Activated CD8-positive, alpha-beta T cell treated with anti-CD3 and anti-CD28 coated beads, Interleukin-2, amount 10 ng/mL, durations not matched to agents 7 days and 5 days (primary cell): ENCODE results near the gene UNC13D. TPM values are rescaled to one million over a fixed set of nuclear protein-coding genes. Genes with fewer than 3 reads are reported as not detected.
A peak's percentile ranks its signal among the peaks of the same experiment; 100 is the strongest.
"Not testable (repeated sequence)": the region's sequence is repeated elsewhere in the genome, so short reads cannot be mapped to it uniquely, and the experiment has no call there.

ENCODE experiments used
- ATAC-seq: fragments of 150-1000 bp; cut with Tn5 transposase; one replicate; pipeline ENCODE4 v1.10.0; 2021; ENCODE audit warnings: moderate library complexity
- CTCF ChIA-PET: fragments of 350-600 bp; sonication (Branson Sonifier 250); formaldehyde crosslinking; loops from one replicate; lab custom pipeline; 2021; ENCODE audit warnings: antibody characterized with exemption; lab: Charles Lee
- POLR2A ChIA-PET: fragments of 350-600 bp; sonication (Branson Sonifier 250); formaldehyde crosslinking; loops from one replicate; lab custom pipeline; 2021; ENCODE audit warnings: antibody characterized with exemption; lab: Charles Lee
- DNase-seq: peaks from one replicate; pipeline ENCODE4 v3.0.0-alpha.2; 2020
- H3K27ac Mint-ChIP-seq: one replicate; pipeline ENCODE4 v1.8.0; 2021; ENCODE audit warnings: mild to moderate bottlenecking, mixed read lengths
- H3K27me3 Mint-ChIP-seq: one replicate; pipeline ENCODE4 v1.8.0; 2021; ENCODE audit warnings: low read depth, mixed read lengths
- H3K36me3 Mint-ChIP-seq: one replicate; pipeline ENCODE4 v1.8.0; 2021; ENCODE audit warnings: low read depth, mixed read lengths
- H3K4me1 Mint-ChIP-seq: one replicate; pipeline ENCODE4 v1.8.0; 2021; ENCODE audit warnings: low read depth, mixed read lengths
- H3K4me3 Mint-ChIP-seq: one replicate; pipeline ENCODE4 v1.8.0; 2021; ENCODE audit warnings: mild to moderate bottlenecking, mixed read lengths
- H3K9me3 Mint-ChIP-seq: one replicate; pipeline ENCODE4 v1.8.0; 2022; ENCODE audit warnings: mixed read lengths; ENCODE audit not compliant: insufficient read depth
- total RNA-seq, 2 experiments: library from RNA; stranded (reverse); gene quantifications; one replicate each; pipeline ENCODE4 v1.2.3, GENCODE V29; 2021

Gene UNC13D
- total RNA-seq, 2 experiments from 2014 or later = 234 to 249 TPM

DNA sequence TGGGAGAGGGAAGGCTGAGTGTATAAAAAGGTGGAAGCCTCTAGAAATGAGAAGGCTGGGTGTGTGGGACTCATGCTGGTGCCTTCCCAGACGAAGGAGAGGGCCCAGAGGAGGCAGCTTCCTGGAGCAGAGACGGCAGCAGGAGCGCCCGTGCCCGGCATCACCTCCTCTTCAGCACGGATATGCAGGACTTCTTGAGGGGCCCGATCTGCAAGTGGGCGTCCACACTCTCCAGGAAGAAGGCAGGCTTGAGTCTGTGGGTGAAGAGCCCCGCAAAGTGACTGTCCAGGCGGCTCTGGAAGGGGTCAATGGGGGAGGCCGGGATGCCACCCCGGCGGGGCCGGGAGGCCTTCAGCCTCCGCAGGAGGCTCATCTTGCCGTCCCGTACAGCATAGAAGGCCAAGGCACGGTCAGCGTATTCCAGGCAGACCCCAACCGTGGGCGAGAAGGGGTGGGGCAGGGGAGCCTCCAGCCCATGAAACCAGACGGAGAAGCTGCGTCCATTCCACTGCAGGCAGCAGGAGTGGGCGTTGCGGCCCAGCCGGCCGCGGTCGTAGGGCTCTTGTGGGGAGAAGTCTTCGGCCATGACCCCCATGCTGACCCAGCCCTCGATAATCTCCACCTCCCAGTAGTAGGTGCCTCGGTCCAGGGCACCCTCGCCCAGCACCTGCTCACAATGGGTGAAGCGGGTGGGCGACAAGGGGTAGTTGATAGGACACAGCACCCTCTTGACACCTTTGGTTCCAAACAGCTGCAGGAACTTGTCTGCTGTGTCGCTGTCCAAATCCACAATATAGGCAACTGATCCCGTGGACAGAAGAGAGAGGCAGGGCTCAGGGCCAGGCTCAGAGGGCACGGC is 30.3 kb upstream of the UNC13D start:
- Mint-ChIP-seq H3K36me3 (peaks cover 26% of the 10 kb centered on the region), H3K4me1 (peaks cover 49% of the 10 kb centered on the region), H3K9me3 (no peaks in the 10 kb centered on the region), H3K4me3 (no peak overlapping the region), H3K27ac (peak overlapping the region; percentile 67), H3K27me3 (peaks cover 3% of the 10 kb centered on the region)
- ATAC-seq (no peak), DNase-seq (no peak)
- CTCF ChIA-PET = interaction anchor here (1.3 to 14.5 kb wide), 4 partner anchors 15 to 131 kb away, joined by 5 to 307 read pairs (median 43); partner anchors contain the start of genes TRIM65 and WBP2
- POLR2A ChIA-PET = interaction anchor here (2.1 to 3.9 kb wide), 4 partner anchors 13 to 21 kb away, joined by 9 to 26 read pairs (median 23); partner anchors contain the start of genes TRIM65 and WBP2

DNA sequence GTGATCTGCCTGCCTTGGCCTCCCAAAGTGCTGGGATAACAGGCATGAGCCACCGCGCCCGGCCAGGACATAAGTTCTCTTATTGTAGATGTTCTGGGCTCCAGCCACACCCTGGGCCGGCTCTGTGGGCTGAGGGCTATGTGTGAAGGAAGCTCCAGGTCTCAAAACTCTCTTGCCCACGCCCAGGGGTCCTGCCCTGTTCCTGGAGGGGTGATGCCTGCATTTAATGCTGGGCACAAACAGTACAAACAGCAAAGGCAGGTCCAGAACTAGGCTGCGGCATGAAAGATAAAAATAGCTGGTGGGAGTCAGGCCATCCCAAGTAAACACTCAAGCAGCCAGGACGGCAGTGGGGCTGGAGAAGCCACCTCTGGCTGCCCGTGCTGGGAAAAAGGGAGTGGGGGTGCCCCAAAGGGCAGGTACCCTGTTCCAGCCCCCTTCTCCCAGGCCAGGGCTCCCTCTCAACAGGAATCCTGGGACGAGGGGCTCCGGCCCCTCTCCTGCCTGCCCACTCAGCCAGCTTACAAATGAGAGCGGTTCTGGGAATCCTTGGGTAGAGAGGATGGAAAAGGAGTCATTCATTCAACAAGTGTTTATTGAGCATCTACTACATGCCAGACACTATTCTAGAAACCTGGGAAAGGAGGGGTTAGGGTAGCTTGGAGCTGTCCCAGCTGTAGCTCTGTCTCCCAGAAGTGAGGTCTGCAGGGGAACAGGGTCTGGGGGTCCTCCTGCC is 29.6 kb upstream of the UNC13D start:
- H3K4me1 Mint-ChIP-seq = peaks cover 42% of the 10 kb centered on the region
- POLR2A ChIA-PET = interaction anchor here (1.0 to 3.0 kb wide), 4 partner anchors 9 to 30 kb away, joined by 4 to 26 read pairs (median 12); partner anchors contain the start of genes TRIM65, UNC13D and WBP2
- H3K27ac Mint-ChIP-seq = peak overlapping the region; percentile 95
- CTCF ChIA-PET = interaction anchor here (0.7 to 14.5 kb wide), 5 partner anchors 14 to 132 kb away, joined by 3 to 307 read pairs (median 5); partner anchors contain the start of genes TRIM65 and WBP2
- no peak overlapping the region for H3K4me3 Mint-ChIP-seq
- no peak for DNase-seq
- peaks cover 26% of the 10 kb centered on the region for H3K36me3 Mint-ChIP-seq
- peaks cover 3% of the 10 kb centered on the region for H3K27me3 Mint-ChIP-seq
- no peak for ATAC-seq
- no peaks in the 10 kb centered on the region for H3K9me3 Mint-ChIP-seq

DNA sequence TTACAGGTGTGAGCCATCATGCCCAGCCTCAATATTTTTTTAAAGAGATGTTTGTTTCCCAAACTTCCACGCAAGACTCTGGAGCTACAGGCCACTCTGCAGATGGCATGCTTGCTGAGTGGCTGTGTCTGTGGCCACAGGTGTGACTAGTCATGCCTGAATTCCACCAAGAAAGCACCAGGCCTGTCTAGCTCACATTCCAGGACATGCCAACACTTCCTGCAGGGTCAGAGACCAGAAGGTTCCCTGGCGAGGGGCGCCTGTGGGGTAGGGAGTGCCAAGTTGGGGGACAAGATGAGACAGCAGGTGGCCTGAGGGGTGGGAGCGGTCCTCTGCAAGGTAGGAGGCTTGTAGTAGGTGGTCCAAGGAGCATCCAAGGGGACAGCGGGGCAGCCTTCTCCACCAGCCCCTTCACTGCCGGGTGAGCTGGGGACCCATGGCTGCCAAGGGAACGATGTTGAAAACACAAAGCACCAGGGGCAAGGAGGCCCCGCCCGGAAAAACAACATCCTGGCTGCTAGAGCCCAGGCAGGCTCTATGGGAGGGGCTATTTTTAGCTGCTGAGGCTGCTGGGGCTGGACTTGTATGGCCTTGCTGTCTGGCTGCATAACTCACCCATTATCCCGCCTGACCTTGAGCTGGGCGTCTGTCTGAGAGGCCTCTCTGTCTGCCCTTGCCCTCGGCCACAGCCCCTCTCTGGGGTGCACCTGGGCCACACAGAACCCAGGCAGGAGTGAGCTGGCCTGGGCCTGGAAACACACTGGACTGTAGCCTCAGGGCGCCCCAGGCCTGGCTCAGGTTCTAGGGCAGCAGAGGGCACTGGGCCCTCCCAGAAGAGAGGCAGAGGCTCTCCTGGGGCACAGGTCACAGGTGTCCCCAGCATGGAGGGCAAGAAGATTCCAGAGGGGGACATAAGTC is 28.5 kb upstream of the UNC13D start:
- ChIA-PET POLR2A (interaction anchor here (0.6 to 3.0 kb wide), 8 partner anchors 8 to 97 kb away, joined by 3 to 26 read pairs (median 6); partner anchors contain the start of genes TRIM65, UNC13D and WBP2), CTCF (interaction anchor here (0.7 to 14.5 kb wide), 9 partner anchors 11 to 133 kb away, joined by 3 to 307 read pairs (median 4); partner anchors contain the start of genes GALK1, TRIM65 and WBP2)
- ATAC-seq (peak; percentile 65), DNase-seq (peak; percentile 87)
- Mint-ChIP-seq H3K4me1 (peaks cover 40% of the 10 kb centered on the region), H3K27ac (peak overlapping the region; percentile 95), H3K4me3 (peak overlapping the region; percentile 42), H3K36me3 (peaks cover 26% of the 10 kb centered on the region), H3K27me3 (peaks cover 3% of the 10 kb centered on the region), H3K9me3 (no peaks in the 10 kb centered on the region)

DNA sequence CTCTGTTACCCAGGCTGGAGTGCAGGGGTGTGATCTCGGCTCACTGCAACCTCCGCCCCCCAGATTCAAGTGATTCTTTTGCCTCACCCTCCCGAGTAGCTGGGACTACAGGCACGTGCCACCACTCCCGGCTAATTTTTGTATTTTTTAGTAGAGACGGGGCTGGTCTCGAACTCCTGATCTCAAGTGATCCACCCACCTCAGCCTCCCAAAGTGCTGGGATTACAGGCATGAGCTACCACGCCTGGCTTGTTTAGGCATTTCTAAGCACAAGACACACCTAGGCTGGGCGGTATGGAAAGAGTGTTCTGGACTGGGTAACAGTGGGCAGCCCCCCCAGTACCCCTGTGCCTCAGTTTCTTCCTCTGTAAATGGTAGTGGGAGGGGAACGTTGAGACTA is 26.0 kb upstream of the UNC13D start:
- H3K36me3 Mint-ChIP-seq, H3K9me3 Mint-ChIP-seq, ATAC-seq, H3K27ac Mint-ChIP-seq, DNase-seq, H3K4me3 Mint-ChIP-seq, H3K27me3 Mint-ChIP-seq: not testable (repeated sequence)
- peaks cover 28% of the 10 kb centered on the region for H3K4me1 Mint-ChIP-seq
- ChIA-PET POLR2A (interaction anchor here (2.2 kb wide), 1 partner anchor 15 kb away, joined by 5 read pairs; the partner anchor contains the start of gene WBP2), CTCF (interaction anchor here (1.3 to 14.5 kb wide), 4 partner anchors 11 to 87 kb away, joined by 3 to 307 read pairs (median 4); partner anchors contain the start of gene WBP2)

DNA sequence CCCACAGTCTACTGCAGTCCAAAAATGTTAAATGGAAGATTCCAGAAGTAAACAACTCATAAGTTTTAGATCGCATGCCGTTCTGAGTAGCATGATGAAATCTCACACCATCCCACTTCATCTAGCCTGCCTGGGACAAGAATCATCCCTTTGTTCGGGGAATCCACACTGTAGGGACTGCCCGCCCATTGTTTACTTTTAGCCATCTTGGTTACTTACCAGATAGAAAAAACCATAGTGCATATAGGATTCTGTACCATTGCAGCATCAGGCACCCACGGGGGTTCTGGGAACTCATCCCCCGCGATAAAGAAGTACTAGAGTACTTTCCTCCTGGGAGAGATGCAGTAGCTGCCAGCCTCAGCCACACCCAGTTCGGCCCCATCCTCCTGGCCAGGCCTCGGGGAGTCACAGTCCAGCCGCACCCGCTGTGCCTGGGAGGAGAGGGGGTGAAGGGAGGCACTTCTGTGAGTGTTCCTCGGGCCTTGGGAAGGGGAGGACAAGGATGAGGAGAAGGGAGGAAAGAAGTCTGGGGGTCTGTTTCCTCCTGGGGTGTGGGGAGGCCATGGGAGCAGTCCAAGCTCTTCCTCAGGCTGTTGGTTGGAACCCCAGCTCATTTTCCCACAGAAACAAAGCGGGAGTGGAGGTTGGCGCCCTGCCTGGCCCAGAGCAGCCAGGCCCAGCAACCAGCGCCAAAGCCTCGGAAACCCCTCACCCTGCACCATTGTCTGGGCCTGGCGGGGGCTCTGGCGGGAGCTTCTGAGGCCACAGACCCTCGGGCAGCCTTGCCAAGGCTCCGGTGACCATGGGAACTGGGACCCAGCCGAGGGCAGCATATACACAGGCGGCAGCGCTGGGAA is 25.3 kb upstream of the UNC13D start:
- CTCF ChIA-PET = interaction anchor here (1.4 to 14.5 kb wide), 2 partner anchors 10 to 26 kb away, joined by 3 to 307 read pairs; partner anchors contain the start of gene WBP2
- DNase-seq (no peak), ATAC-seq (no peak)
- POLR2A ChIA-PET = interaction anchor here (0.6 to 2.2 kb wide), 2 partner anchors 14 to 401 kb away, joined by 4 to 5 read pairs; partner anchors contain the start of gene WBP2
- H3K36me3 Mint-ChIP-seq = peaks cover 7% of the 10 kb centered on the region
- peaks cover 31% of the 10 kb centered on the region for H3K4me1 Mint-ChIP-seq
- no peaks in the 10 kb centered on the region for H3K9me3 Mint-ChIP-seq
- no peak overlapping the region for H3K4me3 Mint-ChIP-seq
- no peak overlapping the region for H3K27ac Mint-ChIP-seq
- H3K27me3 Mint-ChIP-seq = peaks cover 3% of the 10 kb centered on the region

DNA sequence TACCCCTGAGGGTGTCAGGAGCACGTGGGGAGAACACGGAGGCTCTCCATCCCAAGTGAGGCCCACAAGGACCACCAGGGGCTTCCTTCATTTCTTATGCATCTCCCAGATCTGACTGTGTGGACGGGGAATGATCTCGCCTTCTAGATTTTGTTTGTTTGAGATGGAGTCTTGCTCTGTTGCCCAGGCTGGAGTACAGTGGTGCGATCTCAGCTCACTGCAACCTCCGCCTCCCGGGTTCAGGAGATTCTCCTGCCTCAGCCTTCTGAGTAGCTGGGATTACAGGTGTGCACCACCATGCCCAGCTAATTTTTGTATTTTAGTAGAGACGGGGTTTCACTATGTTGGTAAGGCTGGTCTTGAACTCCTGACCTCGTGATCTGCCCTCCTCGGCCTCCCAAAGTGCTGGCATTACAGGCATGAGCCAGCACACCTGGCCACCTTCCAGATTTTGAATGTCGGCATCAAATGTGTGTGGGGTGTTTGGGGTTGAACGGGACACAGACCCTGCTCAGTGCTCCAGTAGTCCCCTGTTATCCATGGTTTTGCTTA is 24.6 kb upstream of the UNC13D start:
- peaks cover 34% of the 10 kb centered on the region for H3K4me1 Mint-ChIP-seq
- H3K27ac Mint-ChIP-seq, DNase-seq, H3K9me3 Mint-ChIP-seq, ATAC-seq, H3K36me3 Mint-ChIP-seq, POLR2A ChIA-PET, H3K4me3 Mint-ChIP-seq, H3K27me3 Mint-ChIP-seq: not testable (repeated sequence)
- CTCF ChIA-PET = interaction anchor here (0.9 kb wide), 1 partner anchor 13 kb away, joined by 3 read pairs; no protein-coding TSS in a partner anchor

DNA sequence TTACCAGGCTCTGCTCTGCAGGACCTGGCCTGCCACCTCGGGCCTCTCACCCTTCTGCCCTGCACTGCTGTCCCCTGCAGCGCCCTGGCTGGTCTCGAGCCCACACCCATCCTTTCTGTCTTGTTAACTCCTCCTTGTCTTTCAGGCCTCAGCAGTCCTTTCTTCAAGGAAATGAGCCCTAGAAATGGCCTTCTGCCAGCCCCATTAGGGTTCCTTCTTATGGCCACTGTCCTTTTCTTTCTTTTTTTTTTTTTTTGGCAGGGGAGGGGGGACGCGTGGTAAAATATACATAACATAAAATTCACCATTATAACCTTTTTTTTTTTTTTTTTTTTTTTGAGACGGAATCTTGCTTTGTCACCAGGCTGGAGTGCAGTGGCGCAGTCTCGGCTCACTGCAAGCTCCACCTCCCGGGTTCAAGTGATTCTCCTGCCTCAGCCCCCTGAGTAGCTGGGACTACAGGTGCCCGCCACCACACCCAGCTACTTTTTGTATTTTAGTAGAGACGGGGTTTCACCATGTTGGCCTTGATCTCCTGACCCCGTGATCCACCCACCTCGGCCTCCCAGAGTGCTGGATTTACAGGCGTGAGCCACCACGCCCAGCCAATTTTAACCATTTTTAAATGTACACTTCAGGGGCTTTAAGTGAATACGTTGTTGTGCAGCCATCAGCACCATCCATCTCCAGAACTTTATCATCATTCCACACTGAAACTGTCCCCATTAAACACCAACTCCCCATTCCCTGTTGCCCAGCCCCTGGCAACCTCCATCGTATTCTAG is 21.4 kb upstream of the UNC13D start:
- ChIA-PET POLR2A (interaction anchor here (1.2 to 1.9 kb wide), 3 partner anchors 10 to 12 kb away, joined by 7 to 13 read pairs (median 8); partner anchors contain the start of gene WBP2), CTCF (interaction anchor here (1.3 to 11.9 kb wide), 5 partner anchors 10 to 21 kb away, joined by 3 to 307 read pairs (median 10); partner anchors contain the start of genes TRIM47 and WBP2)
- Mint-ChIP-seq H3K4me1 (peaks cover 29% of the 10 kb centered on the region), H3K27ac (peak overlapping the region; percentile 83)
- not testable (repeated sequence) for H3K36me3 Mint-ChIP-seq, H3K27me3 Mint-ChIP-seq, H3K9me3 Mint-ChIP-seq, ATAC-seq, DNase-seq, H3K4me3 Mint-ChIP-seq

DNA sequence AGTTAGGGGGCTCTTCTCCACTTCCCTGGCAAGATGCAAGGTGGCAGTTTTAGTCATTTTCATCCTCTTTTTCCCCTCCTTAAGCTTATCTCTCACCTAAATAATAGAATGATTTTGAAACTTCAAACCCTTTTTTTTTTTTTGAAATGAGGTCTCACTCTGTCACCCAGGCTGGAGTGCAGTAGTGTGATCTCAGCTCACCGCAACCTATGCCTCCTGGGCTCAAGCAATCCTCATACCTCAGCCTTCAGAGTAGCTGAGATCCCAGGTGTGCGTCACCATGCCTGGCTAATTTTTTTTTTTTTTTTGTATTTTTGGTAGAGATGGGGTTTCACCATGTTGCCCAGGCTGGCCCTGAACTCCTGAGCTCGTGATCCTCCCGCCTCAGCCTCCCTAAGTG is 20.7 kb upstream of the UNC13D start:
- POLR2A ChIA-PET = interaction anchor here (0.6 to 1.9 kb wide), 6 partner anchors 9 to 109 kb away, joined by 3 to 13 read pairs (median 5); partner anchors contain the start of gene WBP2
- H3K9me3 Mint-ChIP-seq, H3K27me3 Mint-ChIP-seq, H3K36me3 Mint-ChIP-seq, DNase-seq: not testable (repeated sequence)
- peak; percentile 43 for ATAC-seq
- Mint-ChIP-seq H3K27ac (peak overlapping the region; percentile 83), H3K4me1 (peaks cover 29% of the 10 kb centered on the region), H3K4me3 (peak overlapping the region; percentile 39)
- CTCF ChIA-PET = interaction anchor here (0.7 to 11.9 kb wide), 8 partner anchors 10 to 117 kb away, joined by 3 to 307 read pairs (median 3); partner anchors contain the start of genes TRIM47 and WBP2

DNA sequence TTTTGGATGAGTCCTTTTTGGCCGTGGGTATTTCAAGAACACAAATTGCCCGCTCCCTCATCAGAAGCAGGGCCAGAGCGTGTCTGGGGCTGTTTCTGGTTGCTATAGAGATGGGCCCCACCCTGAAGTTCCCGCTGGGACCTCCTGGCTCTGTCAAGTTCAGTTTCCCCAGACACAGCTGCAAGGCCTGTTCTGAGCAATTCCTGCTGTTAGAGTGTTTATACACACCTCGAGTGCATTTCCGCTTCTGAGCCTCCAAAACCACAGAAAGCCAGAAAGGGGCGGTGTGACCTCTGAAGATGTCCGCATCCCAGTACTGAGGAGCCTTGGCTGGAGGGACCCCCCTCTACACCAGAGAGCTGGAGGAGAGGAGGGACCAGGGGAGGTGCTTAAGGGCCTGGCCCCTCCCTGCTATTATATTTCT is 20.3 kb upstream of the UNC13D start:
- H3K4me3 Mint-ChIP-seq = peak overlapping the region; percentile 39
- no peaks in the 10 kb centered on the region for H3K27me3 Mint-ChIP-seq
- H3K4me1 Mint-ChIP-seq = peaks cover 29% of the 10 kb centered on the region
- no peaks in the 10 kb centered on the region for H3K9me3 Mint-ChIP-seq
- ATAC-seq = peak; percentile 88
- DNase-seq = peak; percentile 74
- H3K36me3 Mint-ChIP-seq = no peaks in the 10 kb centered on the region
- POLR2A ChIA-PET = interaction anchor here (0.6 to 1.9 kb wide), 7 partner anchors 9 to 108 kb away, joined by 3 to 13 read pairs (median 4); partner anchors contain the start of gene WBP2
- CTCF ChIA-PET = interaction anchor here (0.7 to 11.9 kb wide), 8 partner anchors 9 to 117 kb away, joined by 3 to 307 read pairs (median 3); partner anchors contain the start of genes TRIM47 and WBP2
- H3K27ac Mint-ChIP-seq = peak overlapping the region; percentile 83
